ENCODE data around the gene FBXO38.
"Not testable (repeated sequence)": the region's sequence is repeated elsewhere in the genome, so short reads cannot be mapped to it uniquely, and the experiment has no call there.

The FBXO38 gene

GRCh38 chr5:148437249-148437648 is 53.5 kb downstream of the FBXO38 start:
- DNase-seq, result no peak

GRCh38 chr5:148438933-148439332 is 55.2 kb downstream of the FBXO38 start:
- no peak for DNase-seq

- no peak for DNase-seq
These were observed 59.5 kb downstream of the FBXO38 start for GRCh38 chr5:148443241-148443640.

GRCh38 chr5:148443998-148444397 is 60.2 kb downstream of the FBXO38 start:
- DNase-seq, result peak in 3 of 4 experiments; percentile 2 to 17 (median 3)

- DNase-seq, result no peak
These were observed 61.8 kb downstream of the FBXO38 start for GRCh38 chr5:148445578-148445977.

GRCh38 chr5:148446611-148447010 is 62.9 kb downstream of the FBXO38 start:
- no peak for DNase-seq

GRCh38 chr5:148452499-148453193 is 68.9 kb downstream of the FBXO38 start:
- no peak for DNase-seq

GRCh38 chr5:148454576-148454975 is 70.8 kb downstream of the FBXO38 start:
- DNase-seq, result no peak

GRCh38 chr5:148455185-148455584 is 71.4 kb downstream of the FBXO38 start:
- DNase-seq, result no peak

- DNase-seq, result no peak
These were observed 73.4 kb downstream of the FBXO38 start for GRCh38 chr5:148457183-148457620.

GRCh38 chr5:148458036-148458888 is 74.5 kb downstream of the FBXO38 start:
- no peak for DNase-seq

- DNase-seq, result no peak
These were observed 75.9 kb downstream of the FBXO38 start for GRCh38 chr5:148459669-148460068.

GRCh38 chr5:148465381-148466235 is 81.8 kb downstream of the FBXO38 start:
- DNase-seq, result no peak

GRCh38 chr5:148466236-148466580 is 82.5 kb downstream of the FBXO38 start:
- DNase-seq, result no peak

GRCh38 chr5:148467958-148468357 is 84.2 kb downstream of the FBXO38 start:
- DNase-seq, result no peak

- not testable (repeated sequence) for DNase-seq
These were observed 85.0 kb downstream of the FBXO38 start for GRCh38 chr5:148468746-148469145.

- DNase-seq, result no peak
These were observed 85.8 kb downstream of the FBXO38 start for GRCh38 chr5:148469501-148469935.

- DNase-seq, result no peak
These were observed 87.6 kb downstream of the FBXO38 start for GRCh38 chr5:148471379-148471778.

- no peak for DNase-seq
These were observed 90.3 kb downstream of the FBXO38 start for GRCh38 chr5:148474025-148474511.

- DNase-seq, result no peak
These were observed 92.5 kb downstream of the FBXO38 start for GRCh38 chr5:148476302-148476701.

GRCh38 chr5:148477429-148477828 is 93.7 kb downstream of the FBXO38 start:
- no peak for DNase-seq

- no peak for DNase-seq
These were observed 98.4 kb downstream of the FBXO38 start for GRCh38 chr5:148482196-148482595.

Data from activated CD4-positive, CD25-positive, alpha-beta regulatory T cell (primary cell).